WTC11 (cell line): ENCODE measurements around the gene ZRANB1. TPM values are rescaled to one million over a fixed set of nuclear protein-coding genes. Genes with fewer than 3 reads are reported as not detected.

Experiments
- ATAC-seq: fragments of 200-7000 bp; cut with Tn5 transposase; 2 replicates; pipeline ENCODE4 v1.10.0; 2021; ENCODE audit warnings: mild to moderate bottlenecking, moderate library complexity
- CTCF ChIA-PET: fragments of 300-600 bp; sonication (Branson Sonifier 250); formaldehyde crosslinking; loops from one replicate; lab custom pipeline; 2021; ENCODE audit warnings: antibody characterized with exemption; lab: Charles Lee
- POLR2A ChIA-PET: fragments of 350-600 bp; sonication (Branson Sonifier 250); formaldehyde crosslinking; loops from one replicate; lab custom pipeline; 2021; ENCODE audit warnings: antibody characterized with exemption; lab: Charles Lee
- DNase-seq: peaks from one replicate; pipeline ENCODE4 v3.0.0; 2021; ENCODE audit warnings: low spot score
- H3K27ac Mint-ChIP-seq: 2 replicates; pipeline ENCODE4 v1.8.0; 2021; ENCODE audit warnings: mixed read lengths
- H3K27me3 Mint-ChIP-seq: 2 replicates; pipeline ENCODE4 v1.8.0; 2021; ENCODE audit warnings: low read depth, mild to moderate bottlenecking, moderate library complexity, mixed read lengths
- H3K36me3 Mint-ChIP-seq: 2 replicates; pipeline ENCODE4 v1.8.0; 2021; ENCODE audit warnings: mixed read lengths
- H3K4me1 Mint-ChIP-seq: 2 replicates; pipeline ENCODE4 v1.8.0; 2022; ENCODE audit warnings: mixed read lengths
- H3K4me3 Mint-ChIP-seq: 2 replicates; pipeline ENCODE4 v1.8.0; 2021; ENCODE audit warnings: mild to moderate bottlenecking, moderate library complexity, mixed read lengths
- H3K9me3 Mint-ChIP-seq: 2 replicates; pipeline ENCODE4 v1.8.0; 2021; ENCODE audit warnings: mixed read lengths
- ATF1 ChIP-seq: sonication (generic); formaldehyde crosslinking; IDR thresholded peaks from 2 replicates; pipeline ENCODE4 v1.8.1; 2023; ENCODE audit warnings: mild to moderate bottlenecking, moderate library complexity, missing genetic modification reagents
- CREM ChIP-seq: sonication (generic); formaldehyde crosslinking; IDR thresholded peaks from 2 replicates; pipeline ENCODE4 v1.8.1; 2022; ENCODE audit warnings: mild to moderate bottlenecking, missing genetic modification reagents, moderate library complexity
- EMX1 ChIP-seq: fragments of 250-450 bp; sonication (Bioruptor Pico); IDR thresholded peaks from 2 replicates; pipeline ENCODE4 v1.8.0; 2021; ENCODE audit warnings: mild to moderate bottlenecking
- NFYB ChIP-seq: sonication (generic); formaldehyde crosslinking; conservative IDR thresholded peaks from 2 replicates; pipeline ENCODE4 v1.8.0; 2022; ENCODE audit warnings: low read depth, missing genetic modification reagents
- RORB ChIP-seq: fragments of 250-450 bp; sonication (Bioruptor Pico); IDR thresholded peaks from 2 replicates; pipeline ENCODE4 v1.9.0; 2021; ENCODE audit warnings: mild to moderate bottlenecking
- TEAD1 ChIP-seq: sonication (generic); formaldehyde crosslinking; IDR thresholded peaks from 2 replicates; pipeline ENCODE4 v1.8.0; 2022; ENCODE audit warnings: mild to moderate bottlenecking, missing genetic modification reagents
- TEAD4 ChIP-seq: sonication (generic); formaldehyde crosslinking; IDR thresholded peaks from 2 replicates; pipeline ENCODE4 v1.8.0; 2022; ENCODE audit warnings: mild to moderate bottlenecking, missing genetic modification reagents
- ZBTB21 ChIP-seq: sonication (generic); formaldehyde crosslinking; IDR thresholded peaks from 2 replicates; pipeline ENCODE4 v1.8.1; 2023; ENCODE audit warnings: mild to moderate bottlenecking, missing genetic modification reagents, borderline replicate concordance
- ZNF121 ChIP-seq: sonication (generic); formaldehyde crosslinking; IDR thresholded peaks from 2 replicates; pipeline ENCODE4 v1.8.0; 2023; ENCODE audit warnings: missing genetic modification reagents
- ZNF232 ChIP-seq: sonication (generic); formaldehyde crosslinking; IDR thresholded peaks from 2 replicates; pipeline ENCODE4 v1.8.0; 2022; ENCODE audit warnings: mild to moderate bottlenecking, missing genetic modification reagents
- ZNF317 ChIP-seq: sonication (generic); formaldehyde crosslinking; IDR thresholded peaks from 2 replicates; pipeline ENCODE4 v1.8.1; 2023; ENCODE audit warnings: low read depth, mild to moderate bottlenecking, moderate library complexity, missing genetic modification reagents, borderline replicate concordance
- ZNF416 ChIP-seq: fragments of 250-450 bp; sonication (Bioruptor Pico); IDR thresholded peaks from 2 replicates; pipeline ENCODE4 v1.9.0; 2021; ENCODE audit warnings: mild to moderate bottlenecking, inconsistent platforms
- total RNA-seq: library from RNA; stranded (reverse); gene quantifications from 3 replicates; pipeline ENCODE4 v1.2.3, GENCODE V29; 2021
- TF ChIP-seq, protein P1 (sequence below): sonication (generic); formaldehyde crosslinking; IDR thresholded peaks from 2 replicates; pipeline ENCODE4 v1.8.0; 2023; ENCODE audit warnings: missing genetic modification reagents
- TF ChIP-seq, protein P2 (sequence below): sonication (generic); formaldehyde crosslinking; IDR thresholded peaks from 2 replicates; pipeline ENCODE4 v1.8.0; 2023; ENCODE audit warnings: mild to moderate bottlenecking, missing genetic modification reagents
- TF ChIP-seq, protein P3 (sequence below): sonication (generic); formaldehyde crosslinking; IDR thresholded peaks from 2 replicates; pipeline ENCODE4 v1.8.0; 2022; ENCODE audit warnings: mild to moderate bottlenecking, missing genetic modification reagents

Gene ZRANB1
- total RNA-seq, 1 experiment from 2014 or later, result 15.9 TPM

DNA sequence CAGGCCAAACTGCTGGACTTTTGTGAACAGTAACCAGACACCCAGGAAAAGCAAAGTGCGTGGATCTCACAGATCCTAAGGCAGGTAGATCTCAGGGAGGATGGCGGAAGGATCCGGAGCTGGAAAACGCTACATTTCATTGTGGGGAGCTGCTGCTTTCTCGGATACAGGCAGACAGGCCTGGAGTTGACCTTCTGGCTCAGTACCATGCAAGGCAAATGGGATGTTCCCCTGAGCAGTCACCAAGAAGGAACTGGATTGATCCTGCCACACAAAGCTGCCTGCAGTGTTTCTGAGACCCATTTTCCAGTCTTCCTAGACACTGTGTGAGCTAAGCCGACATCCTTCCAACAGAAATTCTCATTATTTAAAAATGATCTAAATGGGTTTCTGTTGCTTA, 65.5 kb downstream of the ZRANB1 start (continued):
- TF ChIP-seq ZNF232 (CRISPR knock-in tag) (no peak), ATF1 (CRISPR knock-in tag) (no peak), CREM (CRISPR knock-in tag) (no peak), ZNF416 (CRISPR knock-in tag) (no peak), ZBTB21 (no peak), EMX1 (CRISPR knock-in tag) (no peak), TEAD1 (CRISPR knock-in tag) (no peak), ZNF317 (no peak)
- TF ChIP-seq, protein P1, sequence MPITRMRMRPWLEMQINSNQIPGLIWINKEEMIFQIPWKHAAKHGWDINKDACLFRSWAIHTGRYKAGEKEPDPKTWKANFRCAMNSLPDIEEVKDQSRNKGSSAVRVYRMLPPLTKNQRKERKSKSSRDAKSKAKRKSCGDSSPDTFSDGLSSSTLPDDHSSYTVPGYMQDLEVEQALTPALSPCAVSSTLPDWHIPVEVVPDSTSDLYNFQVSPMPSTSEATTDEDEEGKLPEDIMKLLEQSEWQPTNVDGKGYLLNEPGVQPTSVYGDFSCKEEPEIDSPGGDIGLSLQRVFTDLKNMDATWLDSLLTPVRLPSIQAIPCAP (CRISPR knock-in tag), result no peak
- TF ChIP-seq, protein P2, sequence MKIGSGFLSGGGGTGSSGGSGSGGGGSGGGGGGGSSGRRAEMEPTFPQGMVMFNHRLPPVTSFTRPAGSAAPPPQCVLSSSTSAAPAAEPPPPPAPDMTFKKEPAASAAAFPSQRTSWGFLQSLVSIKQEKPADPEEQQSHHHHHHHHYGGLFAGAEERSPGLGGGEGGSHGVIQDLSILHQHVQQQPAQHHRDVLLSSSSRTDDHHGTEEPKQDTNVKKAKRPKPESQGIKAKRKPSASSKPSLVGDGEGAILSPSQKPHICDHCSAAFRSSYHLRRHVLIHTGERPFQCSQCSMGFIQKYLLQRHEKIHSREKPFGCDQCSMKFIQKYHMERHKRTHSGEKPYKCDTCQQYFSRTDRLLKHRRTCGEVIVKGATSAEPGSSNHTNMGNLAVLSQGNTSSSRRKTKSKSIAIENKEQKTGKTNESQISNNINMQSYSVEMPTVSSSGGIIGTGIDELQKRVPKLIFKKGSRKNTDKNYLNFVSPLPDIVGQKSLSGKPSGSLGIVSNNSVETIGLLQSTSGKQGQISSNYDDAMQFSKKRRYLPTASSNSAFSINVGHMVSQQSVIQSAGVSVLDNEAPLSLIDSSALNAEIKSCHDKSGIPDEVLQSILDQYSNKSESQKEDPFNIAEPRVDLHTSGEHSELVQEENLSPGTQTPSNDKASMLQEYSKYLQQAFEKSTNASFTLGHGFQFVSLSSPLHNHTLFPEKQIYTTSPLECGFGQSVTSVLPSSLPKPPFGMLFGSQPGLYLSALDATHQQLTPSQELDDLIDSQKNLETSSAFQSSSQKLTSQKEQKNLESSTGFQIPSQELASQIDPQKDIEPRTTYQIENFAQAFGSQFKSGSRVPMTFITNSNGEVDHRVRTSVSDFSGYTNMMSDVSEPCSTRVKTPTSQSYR (CRISPR knock-in tag), result no peak

DNA sequence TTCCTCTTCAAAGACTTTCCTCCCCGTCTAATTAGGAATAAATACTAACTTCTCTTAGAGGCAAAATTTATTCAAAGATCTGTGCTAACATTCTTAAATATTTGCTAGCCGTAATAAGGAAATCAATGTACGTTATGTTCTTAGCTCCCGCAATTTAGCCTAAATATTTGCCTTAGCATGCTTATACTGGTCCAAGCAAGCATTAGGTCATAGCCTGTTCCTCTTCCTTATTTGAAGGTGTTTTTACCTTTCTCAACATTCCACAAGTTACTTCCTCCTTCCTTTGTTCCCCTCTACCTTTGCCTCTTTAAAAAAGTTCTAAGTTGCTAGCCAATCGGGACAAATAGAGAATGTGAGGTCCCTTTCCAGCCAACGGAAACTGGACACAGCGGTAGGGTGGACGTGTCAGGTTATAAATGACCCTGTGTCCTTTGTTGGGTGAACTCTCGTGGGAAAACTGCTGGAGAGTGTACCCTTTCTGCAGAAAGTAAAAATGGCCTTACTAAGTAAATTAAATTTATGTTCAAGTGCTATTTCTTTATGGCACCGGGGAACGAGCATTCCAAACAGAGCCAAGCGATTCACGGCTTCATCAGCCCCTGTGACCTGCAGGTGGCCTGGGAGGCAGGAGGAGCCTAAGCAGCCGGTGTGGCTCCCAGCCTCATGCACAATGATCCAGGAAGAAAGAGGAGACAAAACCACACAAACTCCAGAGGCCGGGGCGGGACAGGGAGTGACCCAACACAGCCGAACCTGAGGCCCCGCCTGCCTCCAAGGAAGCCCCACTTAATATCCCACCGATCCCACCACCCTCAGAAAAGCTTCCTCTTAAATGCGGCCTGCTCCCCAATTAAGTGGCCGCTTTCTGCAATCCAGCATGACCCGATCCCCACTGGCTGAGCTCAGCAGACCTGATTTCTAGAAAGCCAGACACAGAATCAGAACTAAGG, 67.0 kb downstream of the ZRANB1 start:
- Mint-ChIP-seq H3K9me3 (no peaks in the 10 kb centered on the region), H3K27me3 (no peaks in the 10 kb centered on the region), H3K4me1 (peaks cover 49% of the 10 kb centered on the region), H3K4me3 (no peak overlapping the region), H3K27ac (peak overlapping the region; percentile 41), H3K36me3 (peaks cover 12% of the 10 kb centered on the region)
- ChIA-PET CTCF (interaction anchor here (2.9 to 3.9 kb wide), 2 partner anchors 39 to 53 kb away, joined by 10 to 15 read pairs; no protein-coding TSS in a partner anchor), POLR2A (no interaction called here)
- TF ChIP-seq TEAD4 (CRISPR knock-in tag) (no peak), NFYB (CRISPR knock-in tag) (no peak), ZNF121 (no peak)
- ATAC-seq (peak; percentile 61), DNase-seq (no peak)

DNA sequence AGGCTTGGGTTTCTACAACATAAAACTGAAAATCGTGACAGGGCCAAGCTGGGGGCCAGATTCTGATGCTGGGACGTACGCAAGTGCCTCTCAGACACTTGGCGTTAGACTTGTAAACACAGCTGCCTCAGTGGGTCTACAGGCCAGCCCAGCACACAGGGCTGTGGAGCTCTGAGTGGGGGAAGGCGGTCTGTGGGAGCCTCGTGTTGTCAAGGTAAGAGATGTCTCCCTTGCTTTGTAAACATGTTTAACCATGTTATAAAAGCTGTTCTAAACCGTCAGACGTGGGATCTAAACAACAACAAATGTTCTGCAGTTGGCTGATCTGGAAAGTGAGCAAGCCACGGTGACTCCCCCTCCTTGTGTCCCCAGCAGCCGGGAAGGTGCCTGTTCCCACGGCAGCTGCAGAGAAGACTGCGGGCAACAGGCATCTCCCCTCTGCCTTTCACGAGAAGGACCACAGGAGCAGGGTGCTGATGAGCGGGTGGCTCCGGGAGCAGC, 67.8 kb downstream of the ZRANB1 start:
- Mint-ChIP-seq H3K4me3 (no peak overlapping the region), H3K27me3 (no peaks in the 10 kb centered on the region), H3K4me1 (peaks cover 49% of the 10 kb centered on the region), H3K27ac (peak overlapping the region; percentile 41), H3K9me3 (no peaks in the 10 kb centered on the region), H3K36me3 (peaks cover 13% of the 10 kb centered on the region)
- ChIA-PET CTCF (interaction anchor here (2.9 to 3.9 kb wide), 2 partner anchors 38 to 52 kb away, joined by 10 to 15 read pairs; no protein-coding TSS in a partner anchor), POLR2A (interaction anchor here (0.5 to 0.6 kb wide), 2 partner anchors 56 to 343 kb away, joined by 3 to 4 read pairs; no protein-coding TSS in a partner anchor)
- DNase-seq (no peak), ATAC-seq (no peak)
- TF ChIP-seq NFYB (CRISPR knock-in tag) (no peak), RORB (CRISPR knock-in tag) (no peak), EMX1 (CRISPR knock-in tag) (no peak), ZNF121 (no peak)
- TF ChIP-seq, protein P3, sequence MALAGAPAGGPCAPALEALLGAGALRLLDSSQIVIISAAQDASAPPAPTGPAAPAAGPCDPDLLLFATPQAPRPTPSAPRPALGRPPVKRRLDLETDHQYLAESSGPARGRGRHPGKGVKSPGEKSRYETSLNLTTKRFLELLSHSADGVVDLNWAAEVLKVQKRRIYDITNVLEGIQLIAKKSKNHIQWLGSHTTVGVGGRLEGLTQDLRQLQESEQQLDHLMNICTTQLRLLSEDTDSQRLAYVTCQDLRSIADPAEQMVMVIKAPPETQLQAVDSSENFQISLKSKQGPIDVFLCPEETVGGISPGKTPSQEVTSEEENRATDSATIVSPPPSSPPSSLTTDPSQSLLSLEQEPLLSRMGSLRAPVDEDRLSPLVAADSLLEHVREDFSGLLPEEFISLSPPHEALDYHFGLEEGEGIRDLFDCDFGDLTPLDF (CRISPR knock-in tag), result no peak
